Endometrium (tissue), 2 donors: Measurements from ENCODE around the gene OR11L1.

Experiments used
- FAIRE-seq: peaks from 2 replicates; lab custom pipeline; 2012; peaks lifted over from hg19 to GRCh38; lab: Jason Lieb, UNC
- donor health status: control.
- donor health status: control.

OR11L1 gene

GRCh38 chr1:247812637-247813036, 29.1 kb downstream of the OR11L1 start:
- FAIRE-seq, result no peak

- no peak for FAIRE-seq
Measured at GRCh38 chr1:247797518-247797917, 44.2 kb downstream of the OR11L1 start.
